GM19240 (cell line): ENCODE data around the gene SMCO4.
"Not testable (repeated sequence)": the region's sequence is repeated elsewhere in the genome, so short reads cannot be mapped to it uniquely, and the experiment has no call there.

ENCODE experiments used
- DNase-seq: peaks from one replicate; pipeline ENCODE4 v3.0.0; 2011; ENCODE audit warnings: low spot score; ENCODE audit not compliant: insufficient read length

Gene SMCO4

GRCh38 chr11:93560199-93560932 is 17.2 kb upstream of the SMCO4 start:
- no peak for DNase-seq

- no peak for DNase-seq
Measured at GRCh38 chr11:93559681-93560080, 16.5 kb upstream of the SMCO4 start.

GRCh38 chr11:93552874-93553273 is 9.7 kb upstream of the SMCO4 start:
- no peak for DNase-seq

DNA sequence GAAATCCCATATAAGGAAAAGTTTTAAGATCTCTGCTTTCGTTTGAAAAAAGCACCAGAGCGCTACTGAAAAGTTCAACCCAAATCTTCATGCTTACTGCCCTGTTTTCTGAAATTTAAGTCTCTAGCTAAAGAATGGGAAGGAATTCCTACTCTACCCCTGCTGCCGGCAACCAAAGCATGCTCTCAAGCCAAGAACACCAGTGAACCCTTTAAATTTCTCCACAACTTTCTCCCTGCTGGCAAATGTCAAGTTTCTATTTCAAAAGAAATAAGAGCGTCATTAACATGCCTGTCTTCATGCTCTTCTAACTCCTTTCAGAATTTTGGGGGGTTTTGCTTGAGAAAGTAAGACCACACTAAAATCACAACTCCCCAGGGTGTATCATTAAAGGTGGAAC is 6.8 kb upstream of the SMCO4 start:
- DNase-seq, result no peak

DNA sequence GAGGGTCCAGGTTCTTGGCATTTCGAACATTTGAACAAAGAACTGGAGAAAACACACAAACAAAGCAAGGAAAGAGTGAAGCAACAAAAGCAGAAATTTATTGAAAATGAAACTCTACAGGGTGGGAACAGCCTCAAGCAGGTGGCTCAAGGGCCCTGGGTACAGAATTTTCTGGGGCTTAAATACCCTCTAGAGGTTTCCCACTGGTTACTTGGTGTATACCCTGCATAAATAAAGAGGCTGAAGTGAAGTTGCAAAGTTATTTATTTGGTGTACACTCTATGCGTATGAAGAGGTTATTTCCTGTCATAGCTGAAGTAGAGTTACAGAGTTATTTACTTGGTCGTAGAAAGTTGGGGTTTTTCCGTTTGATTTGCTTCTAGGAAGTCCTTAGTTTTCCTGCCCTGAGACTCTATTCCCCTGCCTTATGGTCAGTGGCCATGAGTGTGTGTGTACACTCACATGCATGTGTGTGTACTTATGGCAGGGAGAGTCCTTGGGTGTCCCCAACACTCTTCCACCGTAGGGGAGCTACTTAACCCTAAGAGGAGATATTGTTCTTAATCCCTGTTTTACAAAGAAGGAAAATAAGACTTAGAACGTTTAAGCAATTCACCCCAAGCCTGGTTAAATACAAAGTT is 5.6 kb upstream of the SMCO4 start:
- DNase-seq, result no peak

DNA sequence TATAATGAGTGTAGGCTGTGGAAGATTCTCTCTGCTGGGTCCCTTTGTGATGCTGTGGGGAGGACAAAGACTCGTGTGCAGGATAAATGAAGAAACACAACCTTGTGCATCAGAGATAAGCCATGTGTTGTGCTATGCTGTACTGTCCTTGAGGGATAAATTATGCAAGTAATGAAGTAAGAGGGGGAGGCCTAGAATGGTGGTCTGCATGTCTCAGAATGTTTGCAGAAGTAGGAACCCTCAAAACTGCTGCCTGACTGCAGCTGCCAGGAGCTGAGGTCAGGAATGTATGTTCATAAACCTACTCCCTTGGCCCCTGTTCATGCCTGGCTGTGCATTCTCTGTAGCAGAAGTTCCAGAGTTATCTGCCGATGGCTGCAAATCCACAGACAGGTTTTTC is 4.6 kb upstream of the SMCO4 start:
- DNase-seq, result no peak

DNA sequence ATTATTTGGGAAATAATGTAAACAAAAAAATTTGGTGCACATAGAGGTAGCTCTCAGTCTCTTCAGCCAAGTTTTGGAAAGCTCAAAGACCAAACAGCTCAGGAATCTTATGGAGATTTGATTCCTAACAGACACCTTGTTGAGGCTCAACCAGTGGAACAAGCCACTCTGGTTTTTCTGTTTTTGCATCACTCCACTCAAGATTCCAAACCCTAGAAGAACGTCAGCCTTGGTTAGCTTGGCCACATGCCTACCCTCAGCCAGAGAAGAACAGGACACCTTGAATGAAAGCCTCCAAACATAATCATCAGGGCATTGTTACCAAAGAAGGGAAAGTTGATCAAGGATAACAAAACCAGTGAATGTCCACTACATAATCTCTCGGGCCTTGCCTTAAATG is 3.8 kb upstream of the SMCO4 start:
- DNase-seq, result no peak

DNA sequence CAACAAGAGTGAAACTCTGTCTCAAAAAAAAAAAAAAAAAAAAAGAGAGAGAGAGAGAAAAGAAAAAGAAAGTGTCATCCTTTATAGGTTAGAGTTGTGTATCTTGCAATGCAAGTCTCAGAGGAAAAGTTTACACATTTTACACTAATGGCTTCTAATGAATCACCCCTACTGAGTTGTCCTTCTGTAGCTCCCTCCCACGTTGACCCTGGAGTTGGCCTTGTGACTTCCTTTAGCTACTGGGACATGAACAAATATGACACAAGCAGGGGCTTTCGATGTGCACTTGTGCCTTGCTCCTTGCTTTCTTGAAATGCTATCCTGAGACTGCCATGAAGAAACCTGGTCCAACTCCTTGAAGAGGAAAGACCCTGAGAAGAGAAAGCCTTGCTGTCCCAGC is 2.4 kb upstream of the SMCO4 start:
- no peak for DNase-seq

DNA sequence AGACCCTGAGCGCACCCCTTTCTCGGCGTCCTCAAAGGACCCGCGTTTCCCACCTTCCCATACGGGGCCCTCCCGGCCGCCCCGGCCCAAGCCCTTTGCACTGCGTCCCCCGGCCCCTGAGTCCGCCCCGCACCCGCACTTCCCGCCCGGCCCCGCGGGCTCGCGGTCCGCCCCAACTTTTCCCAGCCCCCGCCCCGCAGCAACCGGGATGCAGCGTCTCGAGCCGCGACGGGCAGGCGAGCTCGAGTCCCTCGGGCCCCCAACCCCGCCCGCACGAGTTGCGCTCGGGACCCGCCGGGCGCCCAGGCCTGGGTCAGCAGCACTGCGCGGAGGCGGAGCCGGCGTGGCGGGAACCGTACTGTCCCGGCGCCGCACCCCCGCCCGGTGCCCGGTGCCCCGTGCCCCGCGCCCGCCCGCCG is 371 bp downstream of the SMCO4 start:
- no peak for DNase-seq

DNA sequence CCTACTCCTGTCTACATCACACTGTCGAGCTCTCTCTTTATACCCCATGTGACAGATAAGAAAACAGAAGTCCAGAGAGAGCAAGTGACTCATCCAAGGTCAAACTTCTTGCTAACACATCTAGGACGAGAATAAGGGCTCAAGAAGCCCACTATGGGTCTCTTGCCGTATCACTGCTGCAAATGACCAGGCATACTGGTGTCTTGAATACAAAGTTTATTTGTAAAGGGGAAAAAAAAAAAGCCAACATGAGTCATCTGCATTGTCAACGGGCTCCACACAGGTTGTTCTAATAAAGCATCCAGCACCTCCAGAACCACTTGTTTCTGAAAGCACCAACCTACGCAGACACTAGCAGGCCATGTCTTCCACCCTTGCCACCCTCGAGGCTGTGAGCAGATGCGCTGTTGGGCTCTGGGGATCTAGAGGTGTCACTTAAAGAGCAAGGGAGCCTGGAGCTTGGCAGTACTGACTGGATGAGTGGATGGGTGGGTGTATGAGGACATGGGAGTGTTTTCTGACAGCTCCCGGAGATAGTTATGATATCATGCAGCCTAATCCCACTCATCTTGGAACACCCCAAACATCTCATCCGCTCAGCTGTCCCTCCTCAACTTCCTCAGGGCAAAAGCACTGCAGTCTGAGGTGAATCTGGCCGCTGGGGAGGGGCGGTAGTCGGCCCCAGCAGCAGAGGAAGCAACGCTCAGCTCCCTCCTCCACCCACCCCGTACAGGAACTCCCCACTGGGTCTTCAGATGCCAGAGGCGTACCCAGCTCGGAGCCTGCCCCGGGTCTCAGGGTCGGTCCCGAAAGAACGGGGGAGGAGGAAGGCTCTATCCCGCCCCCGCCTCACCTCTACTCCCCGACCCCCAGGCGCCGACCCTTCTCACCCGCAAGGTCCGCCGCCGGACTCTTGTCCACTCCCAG is 1.0 kb downstream of the SMCO4 start:
- peak; percentile 41 for DNase-seq

- DNase-seq, result no peak
Measured at GRCh38 chr11:93540896-93541553, 2.2 kb downstream of the SMCO4 start.

DNA sequence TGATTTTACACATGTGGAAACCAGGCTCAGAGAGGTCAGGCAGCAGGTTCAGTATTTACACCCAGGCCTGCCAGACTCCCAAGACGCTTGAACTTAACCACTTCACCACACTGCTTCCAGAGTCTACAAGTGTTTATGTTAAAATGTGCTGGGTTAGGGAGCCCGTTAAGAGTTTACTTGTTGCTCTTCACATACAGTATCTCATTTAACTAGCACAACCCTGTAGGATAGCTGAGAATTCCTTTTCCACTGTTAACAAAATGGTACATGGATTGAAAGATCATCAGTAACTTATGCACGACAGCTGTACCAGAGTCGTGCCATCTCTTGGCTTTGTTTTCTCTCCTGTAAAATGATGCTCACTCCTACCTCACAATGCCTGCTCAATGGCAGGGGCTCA is 2.9 kb downstream of the SMCO4 start:
- DNase-seq, result no peak

GRCh38 chr11:93537767-93538261 is 5.4 kb downstream of the SMCO4 start:
- DNase-seq, result no peak

DNA sequence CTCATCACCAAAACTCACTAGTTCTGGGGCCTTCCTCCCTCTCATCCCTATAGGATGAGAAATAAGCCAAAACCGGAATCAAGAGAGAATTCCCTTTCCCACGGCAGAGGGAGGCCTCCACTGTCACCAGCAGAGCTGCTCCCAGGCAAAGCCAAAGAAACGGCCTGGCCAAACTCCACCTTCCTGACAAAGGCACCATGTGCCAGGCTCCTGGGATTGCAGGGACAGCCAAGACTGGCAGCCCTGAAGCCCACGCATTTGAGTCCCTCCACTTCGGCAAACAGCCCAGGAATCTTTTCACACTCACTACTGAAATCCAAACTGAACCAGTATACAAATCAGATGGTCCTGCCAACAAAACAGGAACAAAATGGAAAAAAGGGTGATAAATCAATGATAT is 6.1 kb downstream of the SMCO4 start:
- DNase-seq, result no peak

GRCh38 chr11:93536101-93536861 is 6.9 kb downstream of the SMCO4 start:
- DNase-seq, result no peak

GRCh38 chr11:93535578-93535977 is 7.6 kb downstream of the SMCO4 start:
- not testable (repeated sequence) for DNase-seq

DNA sequence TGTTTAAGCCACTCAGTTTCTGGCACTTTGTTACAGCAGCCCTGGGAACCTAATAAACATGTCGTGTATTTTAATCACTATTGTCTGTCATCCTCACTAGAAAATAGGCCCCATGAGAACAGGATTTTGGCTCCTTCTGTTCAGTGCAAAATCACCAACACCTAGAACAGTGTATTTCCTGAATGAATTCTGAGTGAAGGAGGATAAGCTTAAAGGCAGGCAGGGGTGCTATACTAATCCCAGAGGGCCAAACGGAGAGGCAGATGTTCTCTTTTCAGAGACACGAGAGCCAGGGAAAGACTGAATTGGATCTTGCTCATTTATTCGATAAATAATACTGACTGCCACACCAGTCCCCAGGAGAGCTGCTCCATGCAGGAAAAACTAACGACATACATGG is 10.4 kb downstream of the SMCO4 start:
- no peak for DNase-seq

DNA sequence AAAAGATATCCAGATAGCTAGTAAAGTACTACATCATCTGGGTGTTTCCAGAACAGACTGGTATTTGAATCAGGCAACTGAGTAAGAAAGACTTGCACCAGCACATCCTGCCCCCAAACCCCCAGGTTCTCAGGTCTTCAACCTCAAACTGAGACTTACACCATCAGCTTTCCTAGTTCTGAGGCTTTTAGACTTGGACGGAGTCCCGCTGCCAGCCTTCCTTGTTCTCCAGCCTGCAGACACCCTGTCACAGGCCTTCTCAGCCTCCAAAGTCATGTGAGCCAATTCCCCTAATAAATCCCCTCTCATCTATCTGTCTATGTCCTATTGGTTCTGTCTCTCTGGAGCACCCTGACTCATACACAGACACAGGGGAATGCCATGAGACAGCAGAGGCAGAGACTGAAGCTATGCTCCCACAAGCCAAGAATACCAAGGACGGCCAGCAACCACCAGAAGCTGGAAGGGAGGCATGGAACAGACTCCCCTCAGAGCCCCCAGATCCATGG is 10.9 kb downstream of the SMCO4 start:
- no peak for DNase-seq

- no peak for DNase-seq
Measured at GRCh38 chr11:93530468-93530826, 12.7 kb downstream of the SMCO4 start.

GRCh38 chr11:93529707-93530467 is 13.3 kb downstream of the SMCO4 start:
- DNase-seq, result no peak
